Lower leg skin (tissue), 4 donors: Measurements from ENCODE around the gene CELF1. TPM values are rescaled to one million over a fixed set of nuclear protein-coding genes. Genes with fewer than 3 reads are reported as not detected.

Source experiments
- DNase-seq, 2 donors: peaks; one replicate each; pipeline ENCODE4 v3.0.0-alpha.2; 2019; ENCODE audit warnings: low spot score in 2 of 2
- H3K4me3 ChIP-seq: fragments of 200-600 bp; sonication (generic); 2 replicates; pipeline ENCODE4 v1.5.1; 2017; ENCODE audit warnings: mild to moderate bottlenecking, low read depth; ENCODE audit not compliant: poor library complexity, severe bottlenecking
- POLR2A ChIP-seq, 2 donors: fragments of 450-650 bp; IDR thresholded peaks; one replicate each; pipeline ENCODE4 v1.6.1; 2016 to 2017; ENCODE audit warnings: antibody characterized with exemption in 2 of 2, mild to moderate bottlenecking in 1 of 2, moderate library complexity in 1 of 2
- WGBS, 2 donors: methylation state at CpG; one replicate each; pipeline ENCODE4 v1.1.5; 2018; 5-methylcytosine and 5-hydroxymethylcytosine counted together
- intact Hi-C: fragments of 100-400 bp; cut with DNase I; formaldehyde crosslinking; loops from one replicate; pipeline ENCODE4 v1.15.0; 2023; ENCODE audit warnings: low total_unique reads
- total RNA-seq, 4 donors: library from RNA; depleted of rRNA; stranded (reverse); fragments of >200 nt; gene quantifications; one replicate each; pipeline ENCODE4 v1.1.0, GENCODE V29; 2016
- TF ChIP-seq, protein P1 (sequence below), 3 donors: fragments of 450-650 bp; IDR thresholded peaks; one replicate each; pipeline ENCODE4 v1.5.1; 2016; ENCODE audit warnings: antibody characterized with exemption in 3 of 3, mild to moderate bottlenecking in 3 of 3, moderate library complexity in 2 of 3

The CELF1 gene
- total RNA-seq, 4 donors from 2014 or later: 58.1 to 87.1 (median 78.5) TPM

DNA sequence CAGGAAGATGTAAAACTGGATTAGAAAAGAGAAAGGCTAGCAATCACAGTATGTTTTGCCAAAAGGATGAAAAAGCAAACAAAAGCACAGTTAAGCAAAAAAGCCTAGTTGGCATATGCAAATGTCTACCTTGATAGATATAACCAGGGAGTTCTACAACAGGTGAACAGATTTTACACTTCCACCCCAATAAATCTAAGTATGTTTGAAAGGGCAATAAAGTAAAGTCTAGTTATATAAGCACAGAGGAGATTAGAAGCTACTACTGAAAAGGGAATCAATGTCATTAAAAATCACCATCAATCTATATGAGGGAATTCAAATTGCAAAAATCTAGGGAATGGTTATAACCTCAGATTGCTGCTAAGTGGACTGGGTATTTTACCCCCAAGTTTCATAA is 49.7 kb downstream of the CELF1 start:
- intact Hi-C loops: no loop called here
- H3K4me3 ChIP-seq: no peak overlapping the region
- DNase-seq: no peak
- TF ChIP-seq, protein P1, sequence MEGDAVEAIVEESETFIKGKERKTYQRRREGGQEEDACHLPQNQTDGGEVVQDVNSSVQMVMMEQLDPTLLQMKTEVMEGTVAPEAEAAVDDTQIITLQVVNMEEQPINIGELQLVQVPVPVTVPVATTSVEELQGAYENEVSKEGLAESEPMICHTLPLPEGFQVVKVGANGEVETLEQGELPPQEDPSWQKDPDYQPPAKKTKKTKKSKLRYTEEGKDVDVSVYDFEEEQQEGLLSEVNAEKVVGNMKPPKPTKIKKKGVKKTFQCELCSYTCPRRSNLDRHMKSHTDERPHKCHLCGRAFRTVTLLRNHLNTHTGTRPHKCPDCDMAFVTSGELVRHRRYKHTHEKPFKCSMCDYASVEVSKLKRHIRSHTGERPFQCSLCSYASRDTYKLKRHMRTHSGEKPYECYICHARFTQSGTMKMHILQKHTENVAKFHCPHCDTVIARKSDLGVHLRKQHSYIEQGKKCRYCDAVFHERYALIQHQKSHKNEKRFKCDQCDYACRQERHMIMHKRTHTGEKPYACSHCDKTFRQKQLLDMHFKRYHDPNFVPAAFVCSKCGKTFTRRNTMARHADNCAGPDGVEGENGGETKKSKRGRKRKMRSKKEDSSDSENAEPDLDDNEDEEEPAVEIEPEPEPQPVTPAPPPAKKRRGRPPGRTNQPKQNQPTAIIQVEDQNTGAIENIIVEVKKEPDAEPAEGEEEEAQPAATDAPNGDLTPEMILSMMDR (IDR thresholded peaks at IDR 0.05): no peak
- TF ChIP-seq POLR2A (IDR thresholded peaks at IDR 0.05): no peak

DNA sequence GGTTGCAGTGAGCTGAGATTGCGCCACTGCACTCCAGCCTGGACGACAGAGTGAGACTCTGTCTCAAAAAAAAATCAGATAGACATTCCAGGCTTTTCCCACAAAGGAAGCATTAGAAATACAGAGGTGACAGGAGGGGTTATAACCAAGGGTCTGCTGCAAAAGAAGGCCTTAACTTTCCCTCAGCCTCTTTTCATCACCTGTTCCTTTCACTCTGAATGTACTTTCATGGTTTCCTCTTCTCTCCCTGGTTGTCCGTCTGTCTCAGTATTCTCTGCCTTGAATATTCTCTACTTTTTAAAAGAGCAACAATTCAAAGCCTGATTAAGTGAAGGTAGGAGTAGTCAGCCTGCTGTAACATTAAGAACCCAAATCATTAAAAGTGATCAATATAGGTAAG is 50.2 kb downstream of the CELF1 start:
- DNase-seq: no peak
- intact Hi-C loops: no loop called here
- TF ChIP-seq POLR2A (IDR thresholded peaks at IDR 0.05): no peak
- TF ChIP-seq, protein P1 (IDR thresholded peaks at IDR 0.05): no peak
- WGBS, 2 donors: 86 to 92% methylated on average over 3 of the region's 3 CpGs
- H3K4me3 ChIP-seq: no peak overlapping the region

DNA sequence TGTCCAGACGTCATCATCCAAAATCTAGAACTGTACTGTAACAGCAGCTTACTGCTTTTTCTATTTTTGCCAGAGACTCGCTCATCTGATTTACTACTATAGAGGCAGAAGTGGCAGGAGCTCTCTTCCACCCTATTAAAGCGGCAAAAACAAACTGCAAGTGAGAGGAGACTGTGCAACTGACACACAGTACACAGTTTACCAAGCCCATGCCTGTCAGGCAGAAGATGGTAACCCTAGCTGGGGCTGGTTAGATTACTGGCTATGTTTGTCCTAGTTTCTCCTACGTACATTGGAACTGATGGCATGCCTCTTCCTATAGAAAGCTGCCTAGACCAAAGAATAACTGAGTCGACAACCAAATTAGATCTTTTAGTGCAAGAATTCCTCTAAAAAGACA is 51.8 kb downstream of the CELF1 start:
- 85 to 87% methylated on average over 5 of the region's 5 CpGs for WGBS, 2 donors
- no peak overlapping the region for H3K4me3 ChIP-seq
- intact Hi-C loops: no loop called here
- no peak for DNase-seq
- TF ChIP-seq, protein P1 (IDR thresholded peaks at IDR 0.05): no peak
- TF ChIP-seq POLR2A (IDR thresholded peaks at IDR 0.05): no peak

DNA sequence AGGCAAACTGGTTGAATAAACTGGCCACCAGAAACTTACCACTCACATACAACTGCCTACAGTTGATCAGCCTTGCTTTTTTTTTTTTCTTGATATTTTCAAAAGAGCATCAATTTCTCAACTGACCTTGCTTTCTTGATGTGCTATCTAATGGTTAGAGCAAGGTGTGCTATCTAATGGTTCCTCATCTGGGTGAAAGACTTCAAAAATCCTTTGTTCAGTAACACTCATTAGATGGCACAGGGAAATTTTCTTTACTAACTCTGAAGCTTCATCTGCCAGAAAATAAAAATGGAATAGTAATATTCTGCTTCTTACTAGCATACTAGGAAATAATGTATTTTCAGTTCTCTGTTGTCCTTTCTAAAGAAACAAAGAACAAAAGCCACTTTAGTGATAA is 52.8 kb downstream of the CELF1 start:
- intact Hi-C loops: no loop called here
- DNase-seq: no peak
- TF ChIP-seq, protein P1 (IDR thresholded peaks at IDR 0.05): no peak
- TF ChIP-seq POLR2A (IDR thresholded peaks at IDR 0.05): no peak
- no peak overlapping the region for H3K4me3 ChIP-seq

DNA sequence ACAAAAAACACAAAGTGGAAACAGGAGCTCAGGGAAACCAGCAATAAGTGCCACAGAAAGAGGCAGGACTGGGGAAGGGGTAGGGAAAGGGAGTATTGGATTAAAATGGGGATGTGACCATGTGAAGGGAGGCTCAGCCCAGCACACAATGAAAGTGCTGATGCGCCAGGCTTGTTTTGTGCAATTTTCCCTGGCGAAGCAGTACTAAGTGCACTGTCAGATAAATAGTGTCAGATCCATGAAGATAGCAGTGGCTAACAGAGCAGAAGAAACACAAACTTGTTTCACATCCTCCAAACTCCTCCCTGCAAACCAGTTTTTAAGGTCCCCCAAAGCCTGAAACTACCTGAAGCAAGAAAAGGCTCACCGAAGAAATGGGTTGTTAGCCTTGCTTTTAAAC is 53.3 kb downstream of the CELF1 start:
- 82 to 87% methylated on average over 3 of the region's 3 CpGs for WGBS, 2 donors

DNA sequence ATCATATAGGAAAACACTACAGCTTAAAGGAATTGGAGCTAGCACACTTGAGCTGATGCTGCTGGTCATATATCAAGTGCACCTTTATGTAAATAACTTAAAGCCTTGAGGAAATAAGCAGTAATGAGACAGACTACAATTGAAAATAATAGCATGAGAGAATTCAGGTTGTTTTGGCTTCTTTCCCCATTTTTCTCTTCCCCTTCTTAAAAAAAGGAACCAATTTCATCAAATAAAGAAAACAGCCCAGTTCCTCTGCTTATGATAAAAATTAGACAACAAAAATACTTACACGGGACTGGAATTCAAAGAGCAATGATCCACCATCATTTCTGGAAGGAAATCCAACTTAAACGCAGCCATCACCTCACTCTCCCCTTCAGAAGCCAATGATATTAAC is 53.8 kb downstream of the CELF1 start:
- intact Hi-C loops: no loop called here
- TF ChIP-seq, protein P1 (IDR thresholded peaks at IDR 0.05): no peak
- TF ChIP-seq POLR2A (IDR thresholded peaks at IDR 0.05): no peak
- WGBS, 2 donors: 61 to 64% methylated on average over 2 of the region's 2 CpGs
- DNase-seq: no peak
- no peak overlapping the region for H3K4me3 ChIP-seq

More for the DNA sequence above, 53.3 kb downstream of the CELF1 start:
- H3K4me3 ChIP-seq: no peak overlapping the region
- intact Hi-C loops: no loop called here
- TF ChIP-seq POLR2A (IDR thresholded peaks at IDR 0.05): no peak
- TF ChIP-seq, protein P1 (IDR thresholded peaks at IDR 0.05): no peak
- no peak for DNase-seq
